HepG2 (cell line): Measurements from ENCODE around the gene PTPN14. TPM values are rescaled to one million over a fixed set of nuclear protein-coding genes. Genes with fewer than 3 reads are reported as not detected.
A peak's percentile ranks its signal among the peaks of the same experiment; 100 is the strongest.

Experiments used
- ARNT ChIP-seq: fragments of 450-650 bp; IDR thresholded peaks from 2 replicates; pipeline ENCODE4 v1.6.1; 2017
- BRCA1 ChIP-seq: sonication (generic); formaldehyde crosslinking; IDR thresholded peaks from 2 replicates; pipeline ENCODE4 v1.4.0; 2020; ENCODE audit warnings: missing genetic modification reagents
- CC2D1A ChIP-seq: sonication (generic); formaldehyde crosslinking; IDR thresholded peaks from 2 replicates; pipeline ENCODE4 v1.8.1; 2023; ENCODE audit warnings: mild to moderate bottlenecking, missing genetic modification reagents
- CCDC6 ChIP-seq: sonication (generic); formaldehyde crosslinking; IDR thresholded peaks from 2 replicates; pipeline ENCODE4 v1.8.1; 2022; ENCODE audit warnings: mild to moderate bottlenecking, missing genetic modification reagents, moderate library complexity
- CHCHD3 ChIP-seq: sonication (generic); formaldehyde crosslinking; IDR thresholded peaks from 2 replicates; pipeline ENCODE4 v1.8.0; 2022; ENCODE audit warnings: mild to moderate bottlenecking, missing genetic modification reagents, moderate library complexity
- CREBL2 ChIP-seq: sonication (generic); formaldehyde crosslinking; IDR thresholded peaks from 2 replicates; pipeline ENCODE4 v1.8.1; 2023; ENCODE audit warnings: missing genetic modification reagents, mild to moderate bottlenecking, borderline replicate concordance
- FOXP1 ChIP-seq, 2 experiments: fragments of 450-650 bp in 1 of 2; IDR thresholded peaks; 2 replicates each; pipeline ENCODE4 v1.6.1; 2017 to 2018; ENCODE audit warnings: antibody characterized with exemption in 1 of 2
- HMG20B ChIP-seq: conservative IDR thresholded peaks from 2 replicates; pipeline ENCODE4 v1.6.1; 2016; ENCODE audit warnings: missing genetic modification reagents, missing compliant biosample characterization
- HNRNPK ChIP-seq: fragments of 200-400 bp; formaldehyde crosslinking; IDR thresholded peaks from 2 replicates; pipeline ENCODE4 v1.6.1; 2018; ENCODE audit warnings: low read length, low read depth, moderate library complexity, mild to moderate bottlenecking; ENCODE audit not compliant: poor library complexity, severe bottlenecking
- IKZF4 ChIP-seq: sonication (generic); formaldehyde crosslinking; IDR thresholded peaks from 2 replicates; pipeline ENCODE4 v1.5.1; 2020; ENCODE audit warnings: borderline replicate concordance, mild to moderate bottlenecking, low read depth, missing genetic modification reagents; ENCODE audit errors: not compliant biosample characterization
- MBD4 ChIP-seq: IDR thresholded peaks from 2 replicates; pipeline ENCODE4 v1.6.1; 2012; ENCODE audit warnings: low read length, inconsistent platforms, borderline replicate concordance
- NR2F6 ChIP-seq, 2 experiments: IDR thresholded peaks; 2 replicates each; pipeline ENCODE4 v1.6.1; 2016; ENCODE audit warnings: antibody characterized with exemption in 1 of 2, mild to moderate bottlenecking in 1 of 2
- STAT5B ChIP-seq: sonication (generic); formaldehyde crosslinking; IDR thresholded peaks from 2 replicates; pipeline ENCODE4 v1.4.0; 2020; ENCODE audit warnings: missing genetic modification reagents
- ZNF562 ChIP-seq: sonication (generic); formaldehyde crosslinking; IDR thresholded peaks from 2 replicates; pipeline ENCODE4 v1.8.0; 2022; ENCODE audit warnings: missing genetic modification reagents, borderline replicate concordance
- ZNF619 ChIP-seq: sonication (generic); formaldehyde crosslinking; IDR thresholded peaks from 2 replicates; pipeline ENCODE4 v1.4.0; 2020; ENCODE audit warnings: mild to moderate bottlenecking, missing genetic modification reagents
- ZNF772 ChIP-seq: sonication (generic); formaldehyde crosslinking; IDR thresholded peaks from 2 replicates; pipeline ENCODE4 v1.5.0; 2020; ENCODE audit warnings: mild to moderate bottlenecking, missing genetic modification reagents
- polyA plus RNA-seq, 8 experiments: library from polyadenylated mRNA; depleted of rRNA in 3 of 8; stranded (reverse) in 7 of 8; unstranded in 1 of 8; fragments of >200 nt; fragmentation: Illumina TruSeq in 4 of 8; extraction: Trizol in 4 of 8; gene quantifications; 2 replicates each; pipeline versions ENCODE4 v1.2.1 to v1.2.3, GENCODE V29; 2011 to 2016; ENCODE audit warnings: low read depth in 4 of 8, missing spikeins in 1 of 8, mixed read lengths in 1 of 8; ENCODE audit not compliant: insufficient read depth in 1 of 8
- total RNA-seq, 5 experiments: library from RNA; depleted of rRNA; stranded (reverse); fragments of >200 nt; fragmentation: Illumina TruSeq; extraction: Trizol; gene quantifications; 2 replicates each; pipeline ENCODE4 v1.2.3, GENCODE V29; 2016; ENCODE audit warnings: low read depth in 1 of 5
- TF ChIP-seq, protein P1 (sequence below): sonication (generic); formaldehyde crosslinking; IDR thresholded peaks from 2 replicates; pipeline ENCODE4 v1.5.0; 2020; ENCODE audit warnings: mild to moderate bottlenecking, missing genetic modification reagents, borderline replicate concordance
- TF ChIP-seq, protein P2 (sequence below): IDR thresholded peaks from 2 replicates; pipeline ENCODE4 v1.6.1; 2016; ENCODE audit warnings: missing biosample characterization, missing genetic modification reagents, low read depth
- TF ChIP-seq, protein P3 (sequence below): sonication (generic); formaldehyde crosslinking; IDR thresholded peaks from 2 replicates; pipeline ENCODE4 v1.8.1; 2023; ENCODE audit warnings: mild to moderate bottlenecking, missing genetic modification reagents, borderline replicate concordance

PTPN14 gene
- total and polyA plus RNA-seq, 2 of the 13 experiments (the other 11 are each of a cell fraction or from before 2014, with no cell fraction given) = 3.9 to 4.7 TPM

GRCh38 chr1:214523124-214523824 is 28.1 kb downstream of the PTPN14 start (continued):
- TF ChIP-seq STAT5B (CRISPR knock-in tag) = no peak
- no peak for TF ChIP-seq IKZF4 (CRISPR knock-in tag)
- TF ChIP-seq HMG20B (CRISPR knock-in tag) = peak; percentile 64; the same call in 1 of the 2 replicates
- TF ChIP-seq ARNT = no peak
- TF ChIP-seq, protein P1, sequence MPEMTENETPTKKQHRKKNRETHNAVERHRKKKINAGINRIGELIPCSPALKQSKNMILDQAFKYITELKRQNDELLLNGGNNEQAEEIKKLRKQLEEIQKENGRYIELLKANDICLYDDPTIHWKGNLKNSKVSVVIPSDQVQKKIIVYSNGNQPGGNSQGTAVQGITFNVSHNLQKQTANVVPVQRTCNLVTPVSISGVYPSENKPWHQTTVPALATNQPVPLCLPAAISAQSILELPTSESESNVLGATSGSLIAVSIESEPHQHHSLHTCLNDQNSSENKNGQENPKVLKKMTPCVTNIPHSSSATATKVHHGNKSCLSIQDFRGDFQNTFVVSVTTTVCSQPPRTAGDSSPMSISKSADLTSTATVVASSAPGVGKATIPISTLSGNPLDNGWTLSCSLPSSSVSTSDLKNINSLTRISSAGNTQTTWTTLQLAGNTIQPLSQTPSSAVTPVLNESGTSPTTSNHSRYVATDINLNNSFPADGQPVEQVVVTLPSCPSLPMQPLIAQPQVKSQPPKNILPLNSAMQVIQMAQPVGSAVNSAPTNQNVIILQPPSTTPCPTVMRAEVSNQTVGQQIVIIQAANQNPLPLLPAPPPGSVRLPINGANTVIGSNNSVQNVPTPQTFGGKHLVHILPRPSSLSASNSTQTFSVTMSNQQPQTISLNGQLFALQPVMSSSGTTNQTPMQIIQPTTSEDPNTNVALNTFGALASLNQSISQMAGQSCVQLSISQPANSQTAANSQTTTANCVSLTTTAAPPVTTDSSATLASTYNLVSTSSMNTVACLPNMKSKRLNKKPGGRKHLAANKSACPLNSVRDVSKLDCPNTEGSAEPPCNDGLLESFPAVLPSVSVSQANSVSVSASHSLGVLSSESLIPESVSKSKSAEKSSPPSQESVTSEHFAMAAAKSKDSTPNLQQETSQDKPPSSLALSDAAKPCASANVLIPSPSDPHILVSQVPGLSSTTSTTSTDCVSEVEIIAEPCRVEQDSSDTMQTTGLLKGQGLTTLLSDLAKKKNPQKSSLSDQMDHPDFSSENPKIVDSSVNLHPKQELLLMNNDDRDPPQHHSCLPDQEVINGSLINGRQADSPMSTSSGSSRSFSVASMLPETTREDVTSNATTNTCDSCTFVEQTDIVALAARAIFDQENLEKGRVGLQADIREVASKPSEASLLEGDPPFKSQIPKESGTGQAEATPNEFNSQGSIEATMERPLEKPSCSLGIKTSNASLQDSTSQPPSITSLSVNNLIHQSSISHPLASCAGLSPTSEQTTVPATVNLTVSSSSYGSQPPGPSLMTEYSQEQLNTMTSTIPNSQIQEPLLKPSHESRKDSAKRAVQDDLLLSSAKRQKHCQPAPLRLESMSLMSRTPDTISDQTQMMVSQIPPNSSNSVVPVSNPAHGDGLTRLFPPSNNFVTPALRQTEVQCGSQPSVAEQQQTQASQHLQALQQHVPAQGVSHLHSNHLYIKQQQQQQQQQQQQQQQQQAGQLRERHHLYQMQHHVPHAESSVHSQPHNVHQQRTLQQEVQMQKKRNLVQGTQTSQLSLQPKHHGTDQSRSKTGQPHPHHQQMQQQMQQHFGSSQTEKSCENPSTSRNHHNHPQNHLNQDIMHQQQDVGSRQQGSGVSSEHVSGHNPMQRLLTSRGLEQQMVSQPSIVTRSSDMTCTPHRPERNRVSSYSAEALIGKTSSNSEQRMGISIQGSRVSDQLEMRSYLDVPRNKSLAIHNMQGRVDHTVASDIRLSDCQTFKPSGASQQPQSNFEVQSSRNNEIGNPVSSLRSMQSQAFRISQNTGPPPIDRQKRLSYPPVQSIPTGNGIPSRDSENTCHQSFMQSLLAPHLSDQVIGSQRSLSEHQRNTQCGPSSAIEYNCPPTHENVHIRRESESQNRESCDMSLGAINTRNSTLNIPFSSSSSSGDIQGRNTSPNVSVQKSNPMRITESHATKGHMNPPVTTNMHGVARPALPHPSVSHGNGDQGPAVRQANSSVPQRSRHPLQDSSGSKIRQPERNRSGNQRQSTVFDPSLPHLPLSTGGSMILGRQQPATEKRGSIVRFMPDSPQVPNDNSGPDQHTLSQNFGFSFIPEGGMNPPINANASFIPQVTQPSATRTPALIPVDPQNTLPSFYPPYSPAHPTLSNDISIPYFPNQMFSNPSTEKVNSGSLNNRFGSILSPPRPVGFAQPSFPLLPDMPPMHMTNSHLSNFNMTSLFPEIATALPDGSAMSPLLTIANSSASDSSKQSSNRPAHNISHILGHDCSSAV (CRISPR knock-in tag) = no peak
- TF ChIP-seq, protein P2, sequence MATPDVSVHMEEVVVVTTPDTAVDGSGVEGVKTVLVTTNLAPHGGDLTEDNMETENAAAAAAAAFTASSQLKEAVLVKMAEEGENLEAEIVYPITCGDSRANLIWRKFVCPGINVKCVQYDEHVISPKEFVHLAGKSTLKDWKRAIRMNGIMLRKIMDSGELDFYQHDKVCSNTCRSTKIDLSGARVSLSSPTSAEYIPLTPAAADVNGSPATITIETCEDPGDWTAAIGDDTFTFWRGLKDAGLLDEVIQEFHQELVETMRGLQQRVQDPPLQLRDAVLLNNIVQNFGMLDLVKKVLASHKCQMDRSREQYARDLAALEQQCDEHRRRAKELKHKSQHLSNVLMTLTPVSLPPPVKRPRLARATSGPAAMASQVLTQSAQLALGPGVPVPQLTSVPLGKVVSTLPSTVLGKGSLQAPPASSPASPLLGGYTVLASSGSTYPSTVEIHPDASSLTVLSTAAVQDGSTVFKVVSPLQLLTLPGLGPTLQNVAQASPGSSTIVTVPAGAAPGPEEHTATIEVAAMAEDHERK = no peak
- TF ChIP-seq, protein P3, sequence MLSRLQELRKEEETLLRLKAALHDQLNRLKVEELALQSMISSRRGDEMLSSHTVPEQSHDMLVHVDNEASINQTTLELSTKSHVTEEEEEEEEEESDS (CRISPR knock-in tag) = no peak
- TF ChIP-seq ZNF619 = no peak
- TF ChIP-seq FOXP1 (IDR thresholded peaks at IDR 0.05) = no peak
- peak; percentile 53; the same call in 1 of the 2 replicates for TF ChIP-seq FOXP1 (CRISPR knock-in tag; IDR thresholded peaks at IDR 0.05)
- peak; percentile 94 for TF ChIP-seq NR2F6 (IDR thresholded peaks at IDR 0.05)
- peak; percentile 84 for TF ChIP-seq NR2F6 (CRISPR knock-in tag; IDR thresholded peaks at IDR 0.05)
- TF ChIP-seq CCDC6 (CRISPR knock-in tag) = no peak
- TF ChIP-seq CHCHD3 (CRISPR knock-in tag) = no peak
- no peak for TF ChIP-seq CREBL2 (CRISPR knock-in tag)
- TF ChIP-seq BRCA1 (CRISPR knock-in tag) = no peak
- TF ChIP-seq HNRNPK = no peak
- no peak for TF ChIP-seq ZNF562 (CRISPR knock-in tag)
- no peak for TF ChIP-seq ZNF772 (CRISPR knock-in tag)
- TF ChIP-seq CC2D1A = no peak
- TF ChIP-seq MBD4 = no peak
